ENCODE data around the gene PDZD2. TPM values are rescaled to one million over a fixed set of nuclear protein-coding genes. Genes with fewer than 3 reads are reported as not detected.
"Not testable (repeated sequence)": the region's sequence is repeated elsewhere in the genome, so short reads cannot be mapped to it uniquely, and the experiment has no call there.

The PDZD2 gene
- total and polyA plus RNA-seq, 5 donors, result 40.4 to 188 (median 109) TPM

- DNase-seq, result no peak
- H3K4me3 ChIP-seq (ENCODE audit: low read length), result no peak overlapping the region
- H3K9me3 ChIP-seq (ENCODE audit: control insufficient read depth, low read length), result no peaks in the 10 kb centered on the region
- ATAC-seq, result no peak
- no peaks in the 10 kb centered on the region for H3K4me1 ChIP-seq (ENCODE audit: control insufficient read depth, insufficient read depth, low read length)
- WGBS, result 89% methylated on average over 4 of the region's 4 CpGs
- no peak overlapping the region for H3K27ac ChIP-seq (ENCODE audit: low read length)
- H3K27me3 ChIP-seq (ENCODE audit: control insufficient read depth, insufficient read depth), result no peaks in the 10 kb centered on the region
- intact Hi-C loops (cut with DNase I), result no loop called here
Observed at GRCh38 chr5:31754358-31754704, 115.4 kb downstream of the PDZD2 start.

- Histone ChIP-seq H3K9me3 (ENCODE audit: control insufficient read depth, low read length) (no peaks in the 10 kb centered on the region), H3K4me3 (ENCODE audit: low read length) (no peak overlapping the region), H3K27ac (ENCODE audit: low read length) (no peak overlapping the region), H3K4me1 (ENCODE audit: control insufficient read depth, insufficient read depth, low read length) (no peaks in the 10 kb centered on the region), H3K27me3 (ENCODE audit: control insufficient read depth, insufficient read depth) (no peaks in the 10 kb centered on the region)
- 87% methylated on average over 20 of the region's 20 CpGs for WGBS
- no peak for DNase-seq
- no peak for ATAC-seq
- intact Hi-C loops (cut with DNase I), result no loop called here
Observed at GRCh38 chr5:31754741-31755675, 116.1 kb downstream of the PDZD2 start.

DNA sequence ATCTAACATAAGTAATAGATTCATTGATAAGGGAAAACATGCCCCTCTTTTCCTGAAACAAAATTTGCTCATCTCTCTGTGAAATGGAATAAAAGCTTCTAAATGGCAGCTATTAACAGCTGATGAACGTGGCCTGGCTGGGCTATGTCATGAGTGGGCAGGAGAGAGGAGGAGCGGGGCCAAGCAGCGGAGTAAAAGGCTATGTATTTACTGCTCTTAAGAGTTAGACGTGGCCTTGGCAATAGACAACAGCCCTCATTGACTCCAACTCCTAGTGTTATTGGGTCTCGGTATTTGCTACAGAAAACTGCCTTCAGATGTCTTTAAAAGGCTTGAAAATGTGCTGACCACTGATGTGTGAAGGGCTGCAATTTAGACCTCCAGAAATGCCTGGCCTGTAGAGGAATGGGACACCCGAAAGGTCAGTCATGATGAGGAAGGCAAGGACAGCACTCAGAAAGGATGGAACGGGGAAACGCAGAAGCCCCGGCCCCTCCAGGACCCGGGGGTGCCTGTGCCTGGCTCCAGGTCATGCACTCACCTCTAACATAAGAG is 116.8 kb downstream of the PDZD2 start:
- intact Hi-C loops (cut with DNase I), result no loop called here
- WGBS, result 89% methylated on average over 10 of the region's 10 CpGs
- DNase-seq, result no peak
- no peak for ATAC-seq
- H3K4me1 ChIP-seq (ENCODE audit: control insufficient read depth, insufficient read depth, low read length), result no peaks in the 10 kb centered on the region
- no peak overlapping the region for H3K27ac ChIP-seq (ENCODE audit: low read length)
- H3K4me3 ChIP-seq (ENCODE audit: low read length), result no peak overlapping the region
- no peaks in the 10 kb centered on the region for H3K27me3 ChIP-seq (ENCODE audit: control insufficient read depth, insufficient read depth)
- H3K9me3 ChIP-seq (ENCODE audit: control insufficient read depth, low read length), result no peaks in the 10 kb centered on the region

GRCh38 chr5:31757806-31758205 is 118.9 kb downstream of the PDZD2 start:
- intact Hi-C loops (cut with DNase I), result no loop called here
- no peaks in the 10 kb centered on the region for H3K9me3 ChIP-seq (ENCODE audit: control insufficient read depth, low read length)
- WGBS, result 91% methylated on average over 8 of the region's 8 CpGs
- ATAC-seq (no peak), DNase-seq (no peak)
- H3K4me1 ChIP-seq (ENCODE audit: control insufficient read depth, insufficient read depth, low read length), result no peaks in the 10 kb centered on the region
- H3K4me3 ChIP-seq (ENCODE audit: low read length), result no peak overlapping the region
- no peaks in the 10 kb centered on the region for H3K27me3 ChIP-seq (ENCODE audit: control insufficient read depth, insufficient read depth)
- no peak overlapping the region for H3K27ac ChIP-seq (ENCODE audit: low read length)

DNA sequence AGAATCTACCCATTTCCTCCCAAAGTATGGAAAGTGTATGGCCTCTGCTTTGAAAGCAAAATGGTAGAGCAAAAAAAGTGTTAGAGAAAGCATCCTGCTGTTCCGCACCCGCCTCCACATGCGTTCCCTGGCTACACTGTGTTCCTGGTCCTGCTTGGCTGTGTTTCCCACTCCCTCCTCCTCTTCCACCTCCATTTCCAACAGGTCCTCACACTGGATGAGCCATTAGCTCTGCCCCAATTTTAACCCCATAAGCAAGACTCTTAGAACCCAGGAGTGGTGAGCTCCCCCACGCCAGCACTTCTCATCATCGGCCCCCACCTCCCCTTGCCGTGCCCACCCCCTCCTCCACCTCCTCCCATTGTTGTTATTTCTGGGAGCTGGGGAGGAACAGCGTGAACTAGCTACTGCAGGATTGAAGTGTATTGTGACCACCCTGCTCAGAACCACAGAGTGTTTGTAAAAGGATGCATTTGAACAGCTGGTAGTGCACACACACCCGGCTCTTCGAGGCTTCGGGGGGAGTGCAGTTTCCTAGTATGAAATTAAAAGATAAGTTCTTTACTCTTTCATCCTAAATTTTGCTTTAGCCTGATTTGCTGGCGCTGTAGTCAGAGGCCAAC is 120.0 kb downstream of the PDZD2 start:
- H3K4me1 ChIP-seq (ENCODE audit: control insufficient read depth, insufficient read depth, low read length), result no peaks in the 10 kb centered on the region
- DNase-seq, result no peak
- peak in 1 of 2 donors; percentile 22 for ATAC-seq
- H3K4me3 ChIP-seq (ENCODE audit: low read length), result no peak overlapping the region
- no peak overlapping the region for H3K27ac ChIP-seq (ENCODE audit: low read length)
- no peaks in the 10 kb centered on the region for H3K9me3 ChIP-seq (ENCODE audit: control insufficient read depth, low read length)
- 61% methylated on average over 11 of the region's 11 CpGs for WGBS
- H3K27me3 ChIP-seq (ENCODE audit: control insufficient read depth, insufficient read depth), result no peaks in the 10 kb centered on the region
- intact Hi-C loops (cut with DNase I), result no loop called here

GRCh38 chr5:31759925-31760324 is 121.0 kb downstream of the PDZD2 start:
- Histone ChIP-seq H3K4me1 (ENCODE audit: control insufficient read depth, insufficient read depth, low read length) (no peaks in the 10 kb centered on the region), H3K4me3 (ENCODE audit: low read length) (no peak overlapping the region), H3K27ac (ENCODE audit: low read length) (no peak overlapping the region), H3K9me3 (ENCODE audit: control insufficient read depth, low read length) (no peaks in the 10 kb centered on the region), H3K27me3 (ENCODE audit: control insufficient read depth, insufficient read depth) (no peaks in the 10 kb centered on the region)
- ATAC-seq (no peak), DNase-seq (no peak)
- intact Hi-C loops (cut with DNase I), result no loop called here
- WGBS, result 64% methylated on average over 2 of the region's 2 CpGs

DNA sequence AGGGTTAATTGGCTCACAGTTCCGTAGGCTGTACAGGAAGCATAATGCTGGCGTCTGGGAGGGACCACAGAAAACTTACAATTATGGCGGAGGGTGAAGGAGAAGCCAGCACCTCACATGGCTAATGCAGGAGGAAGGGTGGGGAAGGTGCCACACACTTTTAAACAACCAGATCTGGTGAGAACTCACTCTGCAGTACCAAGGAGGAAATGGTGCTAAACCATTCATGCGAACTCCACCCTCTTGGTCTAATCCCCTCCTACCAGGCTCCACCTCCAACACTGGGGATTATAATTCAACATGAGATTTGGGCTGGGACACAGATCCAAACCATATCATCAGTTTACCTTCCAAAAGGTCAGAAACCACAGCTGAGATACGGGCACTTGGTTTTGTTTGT is 122.9 kb downstream of the PDZD2 start:
- Histone ChIP-seq H3K27me3 (ENCODE audit: control insufficient read depth, insufficient read depth) (no peaks in the 10 kb centered on the region), H3K9me3 (ENCODE audit: control insufficient read depth, low read length) (no peaks in the 10 kb centered on the region), H3K4me3 (ENCODE audit: low read length) (no peak overlapping the region), H3K27ac (ENCODE audit: low read length) (no peak overlapping the region), H3K4me1 (ENCODE audit: control insufficient read depth, insufficient read depth, low read length) (no peaks in the 10 kb centered on the region)
- 74% methylated on average over 5 of the region's 5 CpGs for WGBS
- DNase-seq (no peak), ATAC-seq (no peak)
- intact Hi-C loops (cut with DNase I), result no loop called here

GRCh38 chr5:31763424-31763823 is 124.5 kb downstream of the PDZD2 start:
- Histone ChIP-seq H3K4me1 (ENCODE audit: control insufficient read depth, insufficient read depth, low read length) (no peaks in the 10 kb centered on the region), H3K9me3 (ENCODE audit: control insufficient read depth, low read length) (no peaks in the 10 kb centered on the region), H3K27me3 (ENCODE audit: control insufficient read depth, insufficient read depth) (no peaks in the 10 kb centered on the region), H3K27ac (ENCODE audit: low read length) (no peak overlapping the region), H3K4me3 (ENCODE audit: low read length) (no peak overlapping the region)
- ATAC-seq (no peak), DNase-seq (no peak)
- WGBS, result 95% methylated on average over 6 of the region's 6 CpGs
- intact Hi-C loops (cut with DNase I), result no loop called here

DNA sequence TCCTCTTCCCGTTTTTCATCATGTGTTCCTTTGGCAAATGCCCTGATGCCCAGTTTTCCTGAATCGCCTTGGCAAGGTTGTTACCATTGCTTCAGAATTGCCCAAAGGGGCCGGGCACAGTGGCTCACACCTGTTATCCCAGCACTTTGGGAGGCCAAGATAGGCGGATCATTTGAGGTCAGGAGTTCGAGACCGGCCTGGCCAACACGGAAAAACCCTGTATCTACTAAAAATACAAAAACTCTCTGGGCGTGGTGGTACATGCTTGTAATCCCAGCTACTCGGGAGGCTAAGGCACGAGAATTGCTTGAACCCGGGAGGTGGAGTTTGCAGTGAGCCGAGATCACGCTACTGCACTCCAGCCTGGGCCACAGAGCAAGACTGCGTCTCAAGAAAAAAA is 125.8 kb downstream of the PDZD2 start:
- H3K4me3 ChIP-seq (ENCODE audit: low read length); intact Hi-C loops (cut with DNase I); H3K9me3 ChIP-seq (ENCODE audit: control insufficient read depth, low read length); H3K27ac ChIP-seq (ENCODE audit: low read length); H3K27me3 ChIP-seq (ENCODE audit: control insufficient read depth, insufficient read depth); H3K4me1 ChIP-seq (ENCODE audit: control insufficient read depth, insufficient read depth, low read length); ATAC-seq; DNase-seq: not testable (repeated sequence)
- WGBS, result 88% methylated on average over 14 of the region's 14 CpGs

- no peaks in the 10 kb centered on the region for H3K27me3 ChIP-seq (ENCODE audit: control insufficient read depth, insufficient read depth)
- no peak for DNase-seq
- 94% methylated on average over 4 of the region's 4 CpGs for WGBS
- intact Hi-C loops (cut with DNase I), result no loop called here
- no peak overlapping the region for H3K4me3 ChIP-seq (ENCODE audit: low read length)
- peaks cover 4% of the 10 kb centered on the region for H3K4me1 ChIP-seq (ENCODE audit: control insufficient read depth, insufficient read depth, low read length)
- H3K27ac ChIP-seq (ENCODE audit: low read length), result no peak overlapping the region
- ATAC-seq, result peak; percentile 36 to 55
- H3K9me3 ChIP-seq (ENCODE audit: control insufficient read depth, low read length), result no peaks in the 10 kb centered on the region
Observed at GRCh38 chr5:31767335-31768031, 128.6 kb downstream of the PDZD2 start.

- ATAC-seq (peak; percentile 80 to 88), DNase-seq (peak in 2 of 3 donors; percentile 73 to 78)
- 79% methylated on average over 6 of the region's 6 CpGs for WGBS
Observed at GRCh38 chr5:31768046-31768445, 129.1 kb downstream of the PDZD2 start.

More at GRCh38 chr5:31768046-31768445, 129.1 kb downstream of the PDZD2 start:
- Histone ChIP-seq H3K4me1 (ENCODE audit: control insufficient read depth, insufficient read depth, low read length) (peaks cover 4% of the 10 kb centered on the region), H3K27ac (ENCODE audit: low read length) (no peak overlapping the region), H3K9me3 (ENCODE audit: control insufficient read depth, low read length) (no peaks in the 10 kb centered on the region), H3K27me3 (ENCODE audit: control insufficient read depth, insufficient read depth) (no peaks in the 10 kb centered on the region), H3K4me3 (ENCODE audit: low read length) (no peak overlapping the region)
- intact Hi-C loops (cut with DNase I), result no loop called here
